Measurements from ENCODE around the gene MSRB3.

DNA sequence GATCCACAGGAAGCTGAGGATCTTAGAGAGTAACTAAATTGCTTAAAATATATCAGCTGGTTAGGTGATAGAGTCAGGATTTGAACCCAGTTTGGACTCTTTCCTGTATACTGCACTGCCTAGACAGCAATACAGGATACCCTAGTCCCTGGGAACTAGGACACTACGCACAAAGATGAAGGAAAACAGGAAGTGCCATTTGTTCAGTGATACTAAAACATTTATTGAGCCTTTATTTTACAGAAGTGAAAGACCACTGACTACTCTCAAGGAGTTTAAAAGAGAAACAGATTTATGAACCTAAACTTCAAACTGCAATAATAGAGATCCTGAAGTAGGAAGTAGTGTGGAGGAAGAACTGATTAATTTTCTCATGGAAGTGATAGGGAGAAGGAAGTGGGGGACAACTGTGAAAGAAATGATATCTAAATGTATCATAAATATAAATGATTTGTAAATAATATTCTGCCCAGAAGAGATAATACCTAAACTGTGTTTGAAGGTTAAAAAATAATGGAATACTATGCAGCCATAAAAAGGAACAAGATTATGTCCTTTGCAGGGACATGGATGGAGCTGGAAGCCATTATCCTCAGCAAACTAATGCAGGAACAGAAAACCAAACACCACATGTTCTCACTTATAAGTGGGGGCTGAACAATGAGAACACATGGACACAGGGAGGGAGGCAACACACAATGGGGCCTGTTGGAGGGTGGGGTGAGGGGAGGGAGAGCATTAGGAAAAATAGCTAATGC, 18.2 kb downstream of the MSRB3 start:
- no peak for TF ChIP-seq POLR2A (IDR thresholded peaks at IDR 0.05)
- TF ChIP-seq, protein P1, sequence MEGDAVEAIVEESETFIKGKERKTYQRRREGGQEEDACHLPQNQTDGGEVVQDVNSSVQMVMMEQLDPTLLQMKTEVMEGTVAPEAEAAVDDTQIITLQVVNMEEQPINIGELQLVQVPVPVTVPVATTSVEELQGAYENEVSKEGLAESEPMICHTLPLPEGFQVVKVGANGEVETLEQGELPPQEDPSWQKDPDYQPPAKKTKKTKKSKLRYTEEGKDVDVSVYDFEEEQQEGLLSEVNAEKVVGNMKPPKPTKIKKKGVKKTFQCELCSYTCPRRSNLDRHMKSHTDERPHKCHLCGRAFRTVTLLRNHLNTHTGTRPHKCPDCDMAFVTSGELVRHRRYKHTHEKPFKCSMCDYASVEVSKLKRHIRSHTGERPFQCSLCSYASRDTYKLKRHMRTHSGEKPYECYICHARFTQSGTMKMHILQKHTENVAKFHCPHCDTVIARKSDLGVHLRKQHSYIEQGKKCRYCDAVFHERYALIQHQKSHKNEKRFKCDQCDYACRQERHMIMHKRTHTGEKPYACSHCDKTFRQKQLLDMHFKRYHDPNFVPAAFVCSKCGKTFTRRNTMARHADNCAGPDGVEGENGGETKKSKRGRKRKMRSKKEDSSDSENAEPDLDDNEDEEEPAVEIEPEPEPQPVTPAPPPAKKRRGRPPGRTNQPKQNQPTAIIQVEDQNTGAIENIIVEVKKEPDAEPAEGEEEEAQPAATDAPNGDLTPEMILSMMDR (IDR thresholded peaks at IDR 0.05), result no peak

Measured in esophagus squamous epithelium (tissue), 4 donors.